ENCODE results near the gene SERPINB2.

SERPINB2 gene

GRCh38 chr18:63905361-63905760, 17.9 kb downstream of the SERPINB2 start:
- no peak for DNase-seq (ENCODE audit: low read depth)
- H3K4me3 ChIP-seq (replicated peaks; ENCODE audit: low read depth, low read length): no peak overlapping the region
- no peak for TF ChIP-seq CTCF (IDR thresholded peaks at IDR 0.05; ENCODE audit: low read length, missing control alignments)

GRCh38 chr18:63906056-63906455, 18.6 kb downstream of the SERPINB2 start:
- no peak for DNase-seq (ENCODE audit: low read depth)
- H3K4me3 ChIP-seq (replicated peaks; ENCODE audit: low read depth, low read length): no peak overlapping the region
- no peak for TF ChIP-seq CTCF (IDR thresholded peaks at IDR 0.05; ENCODE audit: low read length, missing control alignments)

DNA sequence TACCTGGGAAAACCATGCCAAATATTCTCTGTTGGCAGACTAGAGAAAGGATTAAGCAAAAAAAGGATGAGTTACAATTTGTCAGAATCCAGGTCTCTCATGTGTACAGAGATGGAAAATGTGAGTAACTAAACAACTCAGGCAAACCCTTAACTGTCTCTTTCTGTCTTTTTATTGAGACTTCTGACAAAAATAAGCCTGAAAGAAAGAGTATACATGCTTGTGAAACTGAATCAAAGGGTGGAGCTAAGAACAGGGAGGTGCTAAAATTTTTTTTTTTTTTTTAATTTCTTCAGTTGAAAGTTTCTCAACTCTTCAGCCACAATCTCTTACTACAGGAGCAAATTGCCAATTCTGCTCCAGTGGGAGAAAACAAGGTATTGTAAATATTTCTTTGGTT, 20.2 kb downstream of the SERPINB2 start, which contains the start of gene SERPINB10:
SERPINB10 (plus strand) TSS at position 295 of the 400 bp plus-strand sequence. CDS start 7,553 bp downstream, outside the sequence.
- no peak for TF ChIP-seq CTCF (IDR thresholded peaks at IDR 0.05; ENCODE audit: low read length, missing control alignments)
- no peak for DNase-seq (ENCODE audit: low read depth)
- no peak within 1 kb of the TSS for H3K4me3 ChIP-seq (replicated peaks; ENCODE audit: low read depth, low read length)

GRCh38 chr18:63908858-63909257, 21.4 kb downstream of the SERPINB2 start:
- no peak for TF ChIP-seq CTCF (IDR thresholded peaks at IDR 0.05; ENCODE audit: low read length, missing control alignments)
- no peak for DNase-seq (ENCODE audit: low read depth)
- H3K4me3 ChIP-seq (replicated peaks; ENCODE audit: low read depth, low read length): no peak overlapping the region

GRCh38 chr18:63909870-63910269, 22.4 kb downstream of the SERPINB2 start:
- TF ChIP-seq CTCF (IDR thresholded peaks at IDR 0.05; ENCODE audit: low read length, missing control alignments): no peak
- DNase-seq (ENCODE audit: low read depth): no peak
- no peak overlapping the region for H3K4me3 ChIP-seq (replicated peaks; ENCODE audit: low read depth, low read length)

DNA sequence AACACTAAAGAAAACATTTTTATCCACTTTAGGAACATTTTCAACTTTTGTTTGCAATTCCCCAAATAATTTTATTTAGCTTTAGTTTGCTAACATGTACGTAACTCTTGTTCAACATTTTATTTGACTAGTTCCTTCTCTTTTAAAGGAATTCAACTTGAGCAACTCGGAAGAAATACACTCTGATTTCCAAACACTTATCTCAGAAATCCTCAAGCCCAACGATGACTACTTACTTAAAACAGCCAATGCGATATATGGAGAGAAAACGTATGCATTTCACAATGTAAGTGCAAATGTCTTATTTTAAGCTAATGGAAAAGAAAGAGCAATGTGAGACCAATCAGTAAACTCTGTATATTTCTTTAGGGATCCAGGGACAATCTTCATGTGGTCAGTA, 30.3 kb downstream of the SERPINB2 start:
- no peak for TF ChIP-seq CTCF (IDR thresholded peaks at IDR 0.05; ENCODE audit: low read length, missing control alignments)
- no peak for DNase-seq (ENCODE audit: low read depth)
- H3K4me3 ChIP-seq (replicated peaks; ENCODE audit: low read depth, low read length): no peak overlapping the region

DNA sequence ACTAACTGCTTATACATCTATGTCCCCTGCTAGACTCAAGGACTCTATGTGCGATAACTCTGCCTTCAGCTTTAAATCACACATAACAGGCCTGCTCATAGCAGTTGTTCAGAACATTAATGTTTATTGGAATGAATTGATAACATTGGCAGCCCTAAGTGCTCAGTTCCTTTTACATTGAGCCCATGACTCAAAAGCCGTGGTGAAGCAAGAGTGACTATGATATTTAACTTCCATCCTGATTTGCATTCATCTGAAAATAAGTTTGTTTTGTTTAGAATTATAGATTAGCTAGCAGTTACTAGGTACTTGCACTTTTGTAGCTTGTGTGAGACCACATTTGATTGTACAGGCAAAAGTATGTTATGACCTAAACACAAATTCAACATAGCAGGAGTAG, 34.5 kb downstream of the SERPINB2 start:
- no peak for TF ChIP-seq CTCF (IDR thresholded peaks at IDR 0.05; ENCODE audit: low read length, missing control alignments)
- no peak for DNase-seq (ENCODE audit: low read depth)
- H3K4me3 ChIP-seq (replicated peaks; ENCODE audit: low read depth, low read length): no peak overlapping the region
